ENCODE measurements around the gene AASS.

Gene AASS

DNA sequence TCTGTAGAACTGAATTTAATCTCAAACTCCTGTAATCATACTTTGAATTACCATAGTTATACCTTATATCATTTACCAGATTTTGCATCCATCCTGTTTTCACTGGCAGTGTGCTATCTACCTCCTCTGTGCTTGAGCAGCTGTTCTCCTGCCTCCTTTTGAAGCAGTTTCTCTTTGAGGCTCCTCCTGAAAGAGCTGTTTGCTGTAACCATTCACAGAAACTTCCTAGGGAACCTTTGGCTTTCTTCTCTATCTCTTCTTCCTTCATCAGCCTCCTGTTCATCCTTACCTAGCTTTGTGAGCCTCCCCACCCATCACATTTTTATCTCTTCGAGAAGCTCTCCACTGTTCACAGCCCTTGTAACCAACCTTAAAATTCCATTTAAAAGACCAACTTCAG, 108.2 kb downstream of the AASS start:
- DNase-seq: no peak

DNA sequence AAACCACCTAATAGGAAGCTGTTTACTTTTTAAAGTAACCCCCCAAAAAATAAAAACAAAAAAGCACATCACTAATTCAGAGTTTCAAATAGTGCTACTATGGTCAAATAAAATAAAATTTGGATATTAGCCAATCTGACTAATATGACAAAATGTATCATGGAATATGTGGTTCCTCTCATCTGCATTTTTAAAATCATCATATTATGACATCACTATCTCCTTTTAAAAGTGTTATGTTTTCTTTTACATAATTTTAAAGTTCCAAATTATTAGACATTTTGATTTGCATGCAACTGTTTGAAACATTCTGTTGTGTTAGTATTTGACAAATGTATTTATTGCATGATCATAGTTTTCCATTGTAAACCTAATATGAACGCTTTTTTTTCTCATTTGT, 110.4 kb downstream of the AASS start:
- no peak for DNase-seq

- DNase-seq: no peak
These were observed 117.0 kb downstream of the AASS start for GRCh38 chr7:122027058-122027457.
